HFFc6 (cell line): ENCODE results near the gene FGD6. TPM values are rescaled to one million over a fixed set of nuclear protein-coding genes. Genes with fewer than 3 reads are reported as not detected.

Experiments used
- DNase-seq: peaks from one replicate; pipeline ENCODE4 v3.0.0-alpha.2; 2018
- H3K27ac Mint-ChIP-seq: 2 replicates; pipeline ENCODE4 v1.8.0; 2020; ENCODE audit warnings: mild to moderate bottlenecking, mixed read lengths
- H3K27me3 Mint-ChIP-seq: 2 replicates; pipeline ENCODE4 v1.8.0; 2021; ENCODE audit warnings: mild to moderate bottlenecking, moderate library complexity, mixed read lengths; ENCODE audit not compliant: insufficient read depth
- H3K36me3 Mint-ChIP-seq: 2 replicates; pipeline ENCODE4 v1.8.0; 2021; ENCODE audit warnings: low read depth, mixed read lengths
- H3K4me1 Mint-ChIP-seq: 2 replicates; pipeline ENCODE4 v1.8.0; 2020; ENCODE audit warnings: low read depth, mixed read lengths
- H3K4me3 Mint-ChIP-seq: 2 replicates; pipeline ENCODE4 v1.8.0; 2020; ENCODE audit warnings: mild to moderate bottlenecking, moderate library complexity, mixed read lengths
- H3K9me3 Mint-ChIP-seq: 2 replicates; pipeline ENCODE4 v1.8.0; 2020; ENCODE audit warnings: mild to moderate bottlenecking, mixed read lengths
- total RNA-seq, 6 experiments: library from RNA; stranded (reverse); fragmentation: NEBNext Ultra II Directional; extraction: Animal tissue kit (Norgen Biotek cat#: 25700); gene quantifications; 2 replicates in 1 of 6; 3 replicates in 5 of 6; pipeline ENCODE4 v1.2.3, GENCODE V29; 2021
- TF ChIP-seq, protein P1 (sequence below): fragments of 200-600 bp; sonication (generic); IDR thresholded peaks from 2 replicates; pipeline ENCODE4 v1.5.0; 2021; ENCODE audit warnings: antibody characterized with exemption, mild to moderate bottlenecking

FGD6 gene
- total RNA-seq, 6 experiments from 2014 or later, result 5.5 to 6.6 (median 6.0) TPM

DNA sequence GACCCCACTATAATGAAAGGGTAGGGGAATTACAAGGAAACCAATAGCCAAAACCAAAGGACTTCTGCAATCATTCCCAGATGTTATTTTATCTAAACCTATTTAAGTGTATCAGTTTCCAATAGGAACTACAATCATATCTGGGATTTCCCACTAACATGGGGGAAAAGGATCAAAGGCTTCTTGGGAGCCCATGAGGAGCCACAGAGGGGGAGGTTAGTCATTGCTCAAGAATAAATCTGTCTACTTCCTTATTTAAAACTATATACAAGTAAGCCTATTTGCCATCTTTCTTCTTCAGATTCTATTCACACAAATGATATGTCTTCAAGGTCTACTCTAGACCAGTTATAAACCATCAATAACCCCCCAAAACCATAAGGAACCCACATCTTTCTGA, 33.1 kb downstream of the FGD6 start:
- H3K4me1 Mint-ChIP-seq, result peaks cover 15% of the 10 kb centered on the region
- H3K27me3 Mint-ChIP-seq, result no peaks in the 10 kb centered on the region

DNA sequence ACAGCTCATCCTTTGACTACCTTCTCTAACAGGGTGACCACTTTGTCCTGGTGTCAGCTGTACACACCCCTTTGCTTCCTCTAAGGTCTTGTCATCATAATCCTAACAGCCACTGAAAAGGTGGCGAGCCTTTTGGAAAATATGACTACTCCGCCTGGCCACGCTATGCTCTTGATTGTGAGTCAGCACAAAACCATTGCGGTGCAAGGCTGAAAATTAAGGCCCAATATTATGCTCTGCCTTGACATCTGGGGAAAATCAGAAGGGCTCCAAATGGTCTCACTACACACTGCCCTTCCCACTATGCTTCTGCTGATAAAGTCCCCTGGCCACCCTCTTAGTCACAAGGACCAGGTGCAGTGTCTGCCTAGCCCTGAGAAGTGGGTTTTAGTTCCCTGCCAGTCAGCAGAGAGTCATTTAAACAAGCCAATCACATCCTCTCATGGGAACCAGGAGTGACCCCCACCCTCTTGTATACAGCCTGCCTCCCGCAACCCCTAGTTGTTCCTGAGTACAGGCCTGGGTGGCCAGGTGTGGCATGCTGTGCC, 34.3 kb downstream of the FGD6 start:
- no peaks in the 10 kb centered on the region for H3K27me3 Mint-ChIP-seq
- TF ChIP-seq, protein P1, sequence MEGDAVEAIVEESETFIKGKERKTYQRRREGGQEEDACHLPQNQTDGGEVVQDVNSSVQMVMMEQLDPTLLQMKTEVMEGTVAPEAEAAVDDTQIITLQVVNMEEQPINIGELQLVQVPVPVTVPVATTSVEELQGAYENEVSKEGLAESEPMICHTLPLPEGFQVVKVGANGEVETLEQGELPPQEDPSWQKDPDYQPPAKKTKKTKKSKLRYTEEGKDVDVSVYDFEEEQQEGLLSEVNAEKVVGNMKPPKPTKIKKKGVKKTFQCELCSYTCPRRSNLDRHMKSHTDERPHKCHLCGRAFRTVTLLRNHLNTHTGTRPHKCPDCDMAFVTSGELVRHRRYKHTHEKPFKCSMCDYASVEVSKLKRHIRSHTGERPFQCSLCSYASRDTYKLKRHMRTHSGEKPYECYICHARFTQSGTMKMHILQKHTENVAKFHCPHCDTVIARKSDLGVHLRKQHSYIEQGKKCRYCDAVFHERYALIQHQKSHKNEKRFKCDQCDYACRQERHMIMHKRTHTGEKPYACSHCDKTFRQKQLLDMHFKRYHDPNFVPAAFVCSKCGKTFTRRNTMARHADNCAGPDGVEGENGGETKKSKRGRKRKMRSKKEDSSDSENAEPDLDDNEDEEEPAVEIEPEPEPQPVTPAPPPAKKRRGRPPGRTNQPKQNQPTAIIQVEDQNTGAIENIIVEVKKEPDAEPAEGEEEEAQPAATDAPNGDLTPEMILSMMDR, result no peak
- H3K27ac Mint-ChIP-seq, result peak overlapping the region; percentile 96
- peak overlapping the region; percentile 16; the same call in 1 of the 2 replicates for H3K4me3 Mint-ChIP-seq
- H3K36me3 Mint-ChIP-seq, result no peaks in the 10 kb centered on the region
- no peaks in the 10 kb centered on the region for H3K9me3 Mint-ChIP-seq
- DNase-seq, result peak; percentile 91
- peaks cover 19% of the 10 kb centered on the region for H3K4me1 Mint-ChIP-seq

More for the DNA sequence above, 33.1 kb downstream of the FGD6 start:
- H3K36me3 Mint-ChIP-seq, result no peaks in the 10 kb centered on the region
- no peak for DNase-seq
- no peaks in the 10 kb centered on the region for H3K9me3 Mint-ChIP-seq
- no peak overlapping the region for H3K4me3 Mint-ChIP-seq
- peak overlapping the region; percentile 14; the same call in 1 of the 2 replicates for H3K27ac Mint-ChIP-seq
- TF ChIP-seq, protein P1, result no peak

DNA sequence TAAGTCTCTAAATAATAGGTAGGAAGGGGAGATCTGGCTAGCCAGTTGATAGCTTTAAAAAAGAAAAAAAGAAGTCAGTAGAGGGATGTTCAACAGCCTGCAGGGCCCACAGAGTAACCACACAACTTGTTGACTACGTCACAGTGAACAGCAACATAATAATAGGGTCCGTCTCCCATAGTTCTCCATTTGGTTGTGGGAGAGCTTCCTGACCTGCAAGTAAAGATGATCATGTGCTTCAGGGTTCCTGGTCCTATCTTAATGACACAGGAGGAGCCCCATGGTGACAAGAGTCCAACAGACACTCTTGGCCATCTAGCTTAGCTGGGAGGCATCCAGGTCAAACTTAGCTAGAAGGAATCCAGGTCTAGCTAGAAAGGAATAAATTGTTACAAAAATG, 36.2 kb downstream of the FGD6 start:
- no peak for DNase-seq
- Mint-ChIP-seq H3K4me1 (peaks cover 22% of the 10 kb centered on the region), H3K27me3 (no peaks in the 10 kb centered on the region), H3K36me3 (no peaks in the 10 kb centered on the region), H3K27ac (no peak overlapping the region), H3K9me3 (no peaks in the 10 kb centered on the region), H3K4me3 (no peak overlapping the region)
- TF ChIP-seq, protein P1, result no peak

DNA sequence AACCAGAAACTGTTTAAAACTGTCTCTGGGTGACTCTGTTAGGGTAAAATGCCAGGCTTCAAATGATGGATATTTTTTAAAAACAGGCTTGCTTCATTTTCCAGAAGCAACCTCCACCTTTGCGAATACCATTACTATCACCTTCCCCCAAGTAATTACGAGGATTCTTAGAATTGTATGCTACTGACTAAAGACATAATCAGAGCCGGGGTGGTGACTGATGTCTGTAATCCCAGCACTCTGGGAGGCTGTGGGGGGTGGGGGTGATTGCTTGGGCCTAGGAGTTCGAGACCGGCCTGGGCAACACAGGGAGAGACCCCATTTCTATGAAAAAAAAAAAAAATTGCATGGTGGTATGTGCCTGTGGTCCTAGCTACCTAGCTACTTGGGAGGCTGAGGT, 38.3 kb downstream of the FGD6 start:
- Mint-ChIP-seq H3K36me3 (no peaks in the 10 kb centered on the region), H3K4me1 (peaks cover 27% of the 10 kb centered on the region), H3K9me3 (no peaks in the 10 kb centered on the region), H3K27me3 (no peaks in the 10 kb centered on the region; the same call in 1 of the 2 replicates), H3K27ac (no peak overlapping the region), H3K4me3 (no peak overlapping the region)
- no peak for DNase-seq
- TF ChIP-seq, protein P1, result no peak

DNA sequence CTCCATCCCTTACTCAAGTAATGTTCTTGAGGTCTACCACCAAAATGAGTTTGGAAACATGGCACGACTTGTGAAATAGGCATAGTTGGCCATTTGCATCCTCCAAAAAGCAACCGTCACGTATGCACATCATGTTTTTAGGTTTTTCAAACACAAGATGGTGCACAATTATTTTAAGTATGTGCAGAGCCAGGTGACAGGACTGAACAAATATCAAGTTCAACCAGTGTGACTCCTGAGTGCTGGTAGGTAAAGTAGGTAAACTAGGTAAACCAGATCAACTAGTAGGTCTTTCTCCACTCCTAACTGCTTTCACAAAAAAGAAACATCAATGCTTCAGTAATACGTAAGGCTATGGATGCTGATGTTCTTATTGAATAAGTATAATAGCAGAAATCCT, 39.1 kb downstream of the FGD6 start:
- H3K4me1 Mint-ChIP-seq, result peaks cover 31% of the 10 kb centered on the region

More for the DNA sequence above, 39.1 kb downstream of the FGD6 start:
- Mint-ChIP-seq H3K4me3 (no peak overlapping the region), H3K27me3 (no peaks in the 10 kb centered on the region; the same call in 1 of the 2 replicates), H3K27ac (no peak overlapping the region), H3K36me3 (no peaks in the 10 kb centered on the region), H3K9me3 (no peaks in the 10 kb centered on the region)
- TF ChIP-seq, protein P1, result no peak
- DNase-seq, result no peak
